Measurements from ENCODE around the gene ENGASE. TPM values are rescaled to one million over a fixed set of nuclear protein-coding genes. Genes with fewer than 3 reads are reported as not detected.

ENGASE gene
- total and polyA plus RNA-seq, 8 donors, result 6.6 to 505 (median 35.2) TPM

DNA sequence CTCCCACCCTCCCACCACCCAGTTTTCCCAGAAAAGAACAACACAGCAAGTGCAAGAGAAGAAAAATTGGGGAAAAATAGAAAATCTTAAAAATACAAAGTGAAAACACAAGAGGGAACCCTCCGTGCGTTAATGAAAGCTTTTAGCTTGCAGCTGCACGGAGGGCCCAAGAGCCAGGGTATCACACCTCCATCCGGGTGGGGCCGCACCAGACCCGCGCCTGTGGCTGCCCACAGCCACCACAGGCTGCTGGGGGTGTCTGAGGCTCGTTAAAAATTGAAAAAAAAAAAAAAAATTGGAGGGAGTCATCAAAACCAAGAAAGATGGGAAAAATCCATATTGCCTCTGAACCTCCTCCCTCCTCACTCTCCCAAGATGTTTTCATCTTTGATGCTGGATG is 18.6 kb downstream of the ENGASE start:
- H3K36me3 ChIP-seq, result no peaks in the 10 kb centered on the region
- intact Hi-C loops (cut with DNase I; ENCODE audit: low total_unique reads), result no loop called here
- TF ChIP-seq POLR2A (IDR thresholded peaks at IDR 0.05) (no peak), POLR2AphosphoS5 (IDR thresholded peaks at IDR 0.05) (no peak), CTCF (IDR thresholded peaks at IDR 0.05) (no peak), EP300 (IDR thresholded peaks at IDR 0.05) (no peak)
- DNase-seq, result no peak
- H3K27me3 ChIP-seq, result peaks cover 5 to 87% (median 74%) of the 10 kb centered on the region in 3 donors
- H3K4me1 ChIP-seq, result peaks cover 0 to 26% (median 8%) of the 10 kb centered on the region in 4 donors
- no peaks in the 10 kb centered on the region for H3K9me3 ChIP-seq
- no peak overlapping the region for H3K27ac ChIP-seq
- H3K4me3 ChIP-seq, result no peak overlapping the region
- WGBS, 5 donors, result 40 to 52% (median 48%) methylated on average over 8 of the region's 8 CpGs

DNA sequence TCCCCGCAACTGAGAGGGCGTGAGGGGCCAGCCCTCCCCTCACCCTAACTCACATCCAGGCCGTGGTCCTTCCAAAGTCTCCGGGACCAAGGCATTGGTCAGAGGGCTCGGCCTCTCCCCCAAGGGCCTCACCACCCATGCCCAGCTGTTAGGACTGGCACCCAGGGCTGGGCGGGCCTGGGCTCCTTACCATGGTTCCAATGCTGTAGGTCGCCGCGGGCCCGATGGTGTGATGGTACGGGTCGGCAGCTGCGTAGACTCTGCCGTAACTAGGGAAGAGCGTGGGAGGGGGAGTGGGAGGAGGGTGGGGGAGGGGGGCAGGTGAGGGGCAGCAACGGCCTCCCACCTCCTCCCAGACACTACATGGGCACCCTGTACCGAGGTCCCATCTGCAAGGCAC is 19.6 kb downstream of the ENGASE start:
- Histone ChIP-seq H3K4me1 (peaks cover 0 to 26% (median 8%) of the 10 kb centered on the region in 4 donors), H3K9me3 (no peaks in the 10 kb centered on the region), H3K36me3 (no peaks in the 10 kb centered on the region), H3K27me3 (peaks cover 5 to 97% (median 83%) of the 10 kb centered on the region in 3 donors), H3K27ac (no peak overlapping the region), H3K4me3 (no peak overlapping the region)
- intact Hi-C loops (cut with DNase I; ENCODE audit: low total_unique reads), result no loop called here
- TF ChIP-seq POLR2AphosphoS5 (IDR thresholded peaks at IDR 0.05) (no peak), CTCF (IDR thresholded peaks at IDR 0.05) (no peak)
- WGBS, 5 donors, result 75 to 89% (median 81%) methylated on average over 5 to 17 of the region's 17 CpGs
- DNase-seq, result no peak

DNA sequence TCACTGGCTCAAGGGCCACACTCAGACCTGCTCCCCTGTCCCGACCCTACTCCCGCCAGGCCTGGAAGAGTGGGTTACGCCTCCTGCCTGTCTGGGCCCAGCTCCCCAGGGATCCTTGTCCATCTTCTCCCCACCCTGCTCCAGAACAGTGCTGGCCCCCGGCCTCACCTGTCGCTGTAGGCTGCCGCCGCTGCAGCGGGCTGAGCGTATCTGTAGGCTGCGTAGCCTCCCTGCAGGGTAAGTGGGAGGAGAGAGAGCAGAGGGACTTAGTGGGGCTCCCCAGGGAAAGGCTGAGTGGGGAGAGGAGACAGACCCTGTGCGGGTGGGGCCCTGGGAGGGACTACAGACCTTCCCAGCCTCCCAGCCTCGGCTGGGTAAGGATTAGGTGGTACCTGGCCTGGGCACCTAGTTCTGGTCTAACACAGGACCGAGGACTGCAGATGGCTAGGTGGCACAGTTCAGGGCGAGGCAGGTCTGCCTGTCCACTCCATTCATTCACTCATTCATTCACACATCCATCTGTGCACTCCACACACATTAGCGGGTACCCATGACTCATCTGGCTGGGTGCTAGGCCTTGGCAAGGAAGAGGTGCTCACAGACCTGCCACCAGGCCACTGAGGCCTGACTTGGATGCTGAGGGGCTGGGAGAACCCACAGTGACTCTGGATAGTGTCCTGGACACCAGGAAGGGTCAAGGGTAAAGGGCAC is 20.9 kb downstream of the ENGASE start:
- WGBS, 5 donors, result 79 to 85% (median 81%) methylated on average over 10 to 15 of the region's 15 CpGs
- peaks cover 5 to 100% (median 86%) of the 10 kb centered on the region in 3 donors for H3K27me3 ChIP-seq
- no peak for TF ChIP-seq POLR2A (IDR thresholded peaks at IDR 0.05)
- no peak for TF ChIP-seq CTCF (IDR thresholded peaks at IDR 0.05)

GRCh38 chr17:79096477-79096876 is 21.9 kb downstream of the ENGASE start:
- intact Hi-C loops (cut with DNase I; ENCODE audit: low total_unique reads), result no loop called here
- no peak for TF ChIP-seq POLR2AphosphoS5 (IDR thresholded peaks at IDR 0.05)
- no peak for TF ChIP-seq EP300 (IDR thresholded peaks at IDR 0.05)
- TF ChIP-seq CTCF (IDR thresholded peaks at IDR 0.05), result no peak
- no peak for TF ChIP-seq POLR2A (IDR thresholded peaks at IDR 0.05)
- no peak overlapping the region for H3K27ac ChIP-seq
- 37 to 48% (median 45%) methylated on average over 8 to 16 of the region's 16 CpGs for WGBS, 5 donors
- H3K4me1 ChIP-seq, result peaks cover 0 to 12% (median 8%) of the 10 kb centered on the region in 4 donors
- no peak overlapping the region for H3K4me3 ChIP-seq
- DNase-seq, result no peak
- no peaks in the 10 kb centered on the region for H3K36me3 ChIP-seq
- peaks cover 5 to 100% (median 90%) of the 10 kb centered on the region in 3 donors for H3K27me3 ChIP-seq
- H3K9me3 ChIP-seq, result no peaks in the 10 kb centered on the region

More for the DNA sequence above, 20.9 kb downstream of the ENGASE start:
- Histone ChIP-seq H3K9me3 (no peaks in the 10 kb centered on the region), H3K27ac (no peak overlapping the region), H3K4me1 (peaks cover 0 to 18% (median 8%) of the 10 kb centered on the region in 4 donors), H3K36me3 (no peaks in the 10 kb centered on the region), H3K4me3 (no peak overlapping the region)
- DNase-seq, result no peak
- intact Hi-C loops (cut with DNase I; ENCODE audit: low total_unique reads), result no loop called here

Data from stomach (tissue), 9 donors.